Posterior vena cava (tissue), 2 donors: Measurements from ENCODE around the gene RBFOX1. TPM values are rescaled to one million over a fixed set of nuclear protein-coding genes. Genes with fewer than 3 reads are reported as not detected.

Experiments used
- DNase-seq: peaks from one replicate; pipeline ENCODE4 v3.0.0-alpha.2; 2020; ENCODE audit warnings: low spot score
- intact Hi-C, 2 donors: fragments of 100-400 bp; cut with DNase I; formaldehyde crosslinking; loops; one replicate each; pipeline versions ENCODE4 v1.14.1 to v1.14.2; 2022 to 2023
- total RNA-seq, 2 donors: library from RNA; stranded (reverse); fragmentation: NEBNext Ultra II Directional; extraction: Animal tissue kit (Norgen Biotek cat#: 25700); gene quantifications; one replicate each; pipeline ENCODE4 v1.2.1, GENCODE V29; 2021
- donor health status: DM: yes; HTN: yes; CAD: no.
- donor health status: DM: yes; HTN: yes; CAD: no.

RBFOX1 gene
- total RNA-seq, 2 donors from 2014 or later: not detected

DNA sequence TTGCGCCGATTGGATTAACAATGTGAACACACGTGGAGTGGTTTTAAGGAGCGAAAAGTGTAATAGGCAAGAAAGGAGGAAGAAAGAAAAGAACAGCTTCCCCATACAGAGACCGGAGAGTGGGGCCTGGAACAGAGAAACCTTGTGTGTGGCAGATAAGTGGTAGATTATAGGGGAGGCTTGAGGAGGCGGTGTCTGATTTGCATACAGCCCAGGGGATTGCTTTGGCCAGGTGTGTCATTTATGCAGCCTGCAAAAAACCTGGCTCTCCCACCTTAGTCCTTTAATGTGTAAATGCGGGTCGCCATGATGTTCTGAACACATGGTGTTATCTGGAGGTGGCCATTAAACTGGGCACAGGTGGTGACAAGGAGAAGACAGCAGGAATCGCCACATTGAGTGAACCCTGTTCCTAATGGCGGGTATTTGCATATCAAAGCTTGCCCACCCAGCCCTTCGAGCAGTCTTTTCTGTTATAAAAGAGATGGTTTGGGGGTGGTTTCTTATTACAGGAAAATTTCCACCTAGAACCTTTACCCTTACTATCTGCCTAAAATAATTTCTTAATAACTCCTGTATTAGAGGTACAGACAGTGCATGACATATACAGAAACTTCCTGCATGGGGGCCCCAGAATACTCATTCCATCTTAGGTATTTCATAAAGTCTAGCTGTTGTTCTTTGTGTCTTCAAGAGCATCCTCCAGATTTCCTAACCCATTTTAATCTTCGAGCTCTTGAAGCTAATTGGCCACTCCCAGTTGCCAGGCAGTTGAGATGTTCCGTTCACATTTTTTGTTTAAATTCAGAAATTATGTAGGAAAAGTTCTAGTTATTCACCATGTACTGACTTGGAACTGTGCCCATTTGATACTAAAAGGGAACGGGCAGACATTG, 292.5 kb downstream of the RBFOX1 start:
- intact Hi-C loops: no loop called here
- no peak for DNase-seq

DNA sequence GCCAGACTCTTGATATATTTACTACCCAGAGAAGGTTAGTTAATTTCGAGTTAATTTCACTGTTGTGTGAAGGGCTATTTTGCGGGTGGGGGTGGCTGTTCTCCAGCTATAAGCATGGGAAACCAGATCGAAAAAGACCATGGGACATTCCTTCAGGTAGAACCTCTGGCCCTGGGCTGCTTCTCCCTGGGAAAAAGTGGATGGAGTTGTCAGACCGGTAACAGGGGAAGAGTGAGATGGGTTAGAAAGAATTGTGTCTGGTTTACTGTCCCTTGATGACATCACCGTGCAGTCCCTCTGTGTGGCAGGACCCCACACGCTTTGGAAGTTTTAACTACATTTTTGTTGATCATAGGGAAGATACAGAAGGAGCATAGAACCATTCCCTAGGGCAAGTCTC, 296.3 kb downstream of the RBFOX1 start:
- intact Hi-C loops: no loop called here
- no peak for DNase-seq

DNA sequence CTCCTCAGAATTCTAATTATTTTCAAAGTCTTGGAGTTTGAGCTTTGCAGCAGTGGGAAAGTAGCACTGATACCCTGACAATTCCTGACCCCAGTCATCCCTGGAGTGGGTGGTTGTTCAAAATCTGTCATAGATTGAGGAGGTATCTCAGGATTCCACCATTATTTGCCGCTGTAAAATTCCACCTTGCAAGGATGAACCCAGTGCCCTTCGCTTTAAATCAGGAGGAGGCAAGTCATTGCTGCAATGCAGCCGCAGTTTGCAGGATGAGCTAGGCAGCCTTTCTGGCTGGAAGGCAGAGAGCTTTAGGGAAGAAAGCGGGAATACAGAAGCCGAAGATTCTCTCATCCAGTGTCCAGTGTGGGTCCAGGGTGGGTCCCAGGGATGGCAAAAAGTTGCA, 296.9 kb downstream of the RBFOX1 start:
- DNase-seq: no peak
- intact Hi-C loops: no loop called here

DNA sequence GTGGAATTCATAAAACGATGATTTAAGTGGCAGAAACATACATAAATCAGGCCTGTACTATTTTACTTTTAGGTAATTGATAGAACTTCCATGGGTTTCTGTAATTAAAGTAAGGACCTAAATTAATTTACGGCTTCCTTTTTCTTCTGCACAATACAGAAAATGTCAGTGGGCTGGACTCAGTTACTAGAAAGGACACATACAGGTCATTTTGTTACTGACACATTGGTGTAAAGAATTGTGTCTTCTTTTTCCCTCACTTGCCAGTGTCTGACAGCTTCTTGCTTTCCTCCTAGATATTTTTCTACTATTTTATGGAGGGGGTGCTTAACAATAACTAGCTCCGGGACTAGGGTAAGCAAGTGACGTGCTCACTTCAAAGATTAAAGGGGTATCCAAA, 304.8 kb downstream of the RBFOX1 start:
- DNase-seq: no peak
- intact Hi-C loops: no loop called here

DNA sequence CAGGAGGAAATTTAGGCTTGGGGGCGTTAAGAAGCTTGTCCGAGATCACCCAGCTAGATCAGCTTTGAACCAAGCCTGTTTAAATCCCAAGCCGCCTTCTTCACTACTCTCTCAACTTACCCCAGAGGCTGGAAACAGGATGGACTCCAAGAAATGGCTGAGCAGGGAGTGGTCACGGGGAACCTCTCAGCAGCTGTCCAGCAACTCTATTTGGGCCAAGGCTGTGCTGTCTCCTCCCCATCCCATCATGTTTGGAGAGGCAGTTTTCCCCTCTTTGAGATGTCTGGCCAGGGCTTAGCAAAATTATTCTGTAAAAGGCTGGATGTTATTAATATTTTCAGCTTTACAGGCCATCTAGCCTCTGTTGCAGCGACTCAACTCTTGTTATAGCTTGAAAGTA, 305.7 kb downstream of the RBFOX1 start:
- intact Hi-C loops: no loop called here
- DNase-seq: no peak

DNA sequence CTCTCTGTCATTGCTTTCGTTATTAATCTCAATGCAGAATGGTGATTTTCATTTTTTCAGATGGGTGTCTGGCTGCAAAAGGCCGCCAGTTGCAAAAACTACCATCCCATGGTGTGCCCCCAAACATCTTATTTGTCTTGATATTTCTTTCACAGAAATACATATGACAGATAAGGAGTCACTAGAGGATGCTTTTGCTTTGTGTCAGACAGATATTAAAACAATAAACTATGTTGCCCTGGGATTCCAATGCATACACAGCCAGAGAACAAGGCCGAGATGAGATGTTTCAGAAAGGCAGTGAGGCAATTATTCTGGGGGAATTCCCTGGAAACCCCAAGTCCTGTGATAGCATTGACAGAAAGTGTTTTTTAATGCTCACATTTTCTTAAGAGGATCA, 307.7 kb downstream of the RBFOX1 start:
- intact Hi-C loops: no loop called here

DNA sequence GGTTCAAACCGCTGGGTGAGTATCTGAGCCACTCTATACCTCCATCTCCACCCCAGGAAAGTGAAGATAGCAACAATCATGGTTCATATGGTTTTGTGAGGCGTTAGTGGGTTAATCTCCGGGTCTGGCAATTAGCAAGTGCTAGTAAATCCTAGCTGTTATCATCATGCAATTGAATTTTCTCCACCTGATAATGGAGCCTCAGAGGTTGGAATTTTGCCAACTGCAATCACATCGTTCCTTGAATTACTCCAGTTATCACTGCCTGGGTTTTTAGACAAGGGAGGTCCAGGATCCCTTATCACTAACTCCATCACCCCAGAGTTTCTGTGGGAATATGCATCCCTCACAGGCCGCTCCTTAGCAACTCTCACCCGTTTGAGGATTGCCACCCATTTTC, 311.5 kb downstream of the RBFOX1 start:
- no peak for DNase-seq
- intact Hi-C loops: no loop called here

More for the DNA sequence above, 307.7 kb downstream of the RBFOX1 start:
- DNase-seq: no peak

DNA sequence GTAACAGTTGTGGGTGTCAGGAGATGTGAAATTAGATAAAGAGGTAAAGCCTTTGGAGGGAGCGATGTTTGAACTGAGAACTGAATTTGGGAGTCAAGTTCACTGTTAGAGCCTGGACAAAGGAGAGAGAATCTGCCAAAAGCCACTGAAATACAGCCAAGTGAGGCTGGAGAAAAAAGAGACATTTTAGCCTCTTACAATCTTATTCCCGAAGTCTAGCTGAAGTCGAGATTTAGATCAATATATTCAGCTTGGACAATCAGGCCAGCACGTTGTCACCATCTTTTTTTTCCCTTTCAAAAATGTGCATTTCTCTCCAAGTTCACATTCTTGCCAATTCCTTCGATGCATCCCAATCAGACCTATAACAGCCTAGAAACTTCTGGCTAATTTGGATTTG, 312.2 kb downstream of the RBFOX1 start:
- intact Hi-C loops: no loop called here
- no peak for DNase-seq

DNA sequence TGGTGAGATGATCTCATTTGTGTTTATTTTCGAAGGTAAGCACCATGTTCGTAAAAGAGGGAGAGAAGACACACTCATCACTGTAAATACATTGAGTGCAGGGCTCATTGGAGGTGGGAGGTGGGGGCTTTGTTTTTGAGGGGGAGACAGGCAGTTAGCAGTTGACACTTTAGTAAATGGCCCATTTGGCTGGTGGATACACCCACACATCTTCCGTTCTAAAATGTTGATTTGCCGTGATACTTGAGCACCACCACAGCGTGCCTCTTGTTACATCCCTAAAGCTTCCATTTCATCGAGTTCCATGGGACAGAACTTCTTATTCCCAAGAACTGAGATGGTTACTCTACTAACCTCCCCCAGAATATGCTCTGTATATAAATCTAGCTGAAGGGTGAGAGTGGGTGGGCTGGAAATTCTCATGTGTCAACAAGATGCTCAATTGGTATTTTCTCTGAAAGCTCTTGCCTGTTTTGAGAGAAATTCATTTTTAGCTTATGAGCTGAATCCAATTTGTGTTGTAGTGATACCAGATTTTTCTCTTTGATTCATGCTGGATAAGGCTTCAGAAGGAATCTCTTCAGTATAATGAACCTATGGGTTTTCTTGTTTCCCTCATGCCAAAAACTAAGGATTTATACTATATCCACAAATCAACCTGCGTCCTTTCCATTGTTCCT, 314.3 kb downstream of the RBFOX1 start:
- no peak for DNase-seq
- intact Hi-C loops: no loop called here

DNA sequence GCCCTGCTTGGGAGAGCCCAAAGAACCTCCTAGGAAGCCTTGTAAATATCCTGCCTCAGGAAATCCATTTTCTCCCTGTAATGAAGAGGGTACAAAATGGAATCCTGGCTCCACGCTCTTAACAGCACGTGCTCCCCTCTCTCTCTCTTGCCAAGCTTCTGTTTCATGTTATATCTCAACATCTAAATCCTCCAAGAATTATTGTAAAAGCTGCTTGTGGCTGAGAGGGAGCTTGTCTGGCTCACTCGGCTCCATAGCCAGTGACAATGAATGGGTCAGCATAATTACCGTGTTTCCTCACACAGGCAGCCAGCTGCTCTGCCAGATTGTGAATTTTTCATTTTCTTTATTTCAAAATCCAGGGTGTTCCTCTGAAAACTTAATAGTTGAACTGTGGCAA, 317.8 kb downstream of the RBFOX1 start:
- no peak for DNase-seq

DNA sequence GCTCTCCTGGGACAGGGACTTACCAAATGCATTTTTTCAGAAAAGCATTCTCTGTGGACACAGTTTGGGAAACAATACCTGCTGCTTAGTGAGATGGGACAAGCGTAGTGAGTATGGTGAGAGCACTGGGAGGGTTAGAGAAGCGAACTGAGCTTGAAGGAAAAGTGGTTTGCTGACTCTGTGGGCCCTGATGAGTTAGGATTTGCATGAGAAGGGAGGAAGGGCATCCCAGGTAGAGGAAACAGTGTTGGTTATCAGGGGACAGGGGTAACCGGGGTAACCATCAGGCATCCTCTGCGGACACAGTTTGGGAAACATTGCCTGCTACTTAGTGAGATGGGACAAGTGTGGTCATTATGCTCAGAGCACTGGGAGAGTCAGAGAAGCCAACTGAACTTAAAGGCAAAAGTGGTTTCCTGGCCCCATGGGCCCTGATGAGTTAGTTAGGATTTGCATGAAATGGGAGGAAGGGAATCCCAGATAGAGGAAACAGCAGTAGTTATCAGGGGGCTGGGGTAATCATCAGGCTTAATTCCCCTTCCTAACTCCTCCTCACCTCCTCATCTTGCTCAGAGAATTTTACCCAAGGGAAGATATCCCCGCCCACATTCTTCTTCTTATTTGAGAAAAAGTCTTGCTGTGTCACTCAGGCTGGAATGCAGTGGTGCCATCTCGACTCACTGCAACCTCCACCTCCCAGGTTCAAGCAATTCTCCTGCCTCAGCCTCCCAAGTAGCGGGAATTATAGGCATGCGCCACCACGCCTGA, 319.3 kb downstream of the RBFOX1 start:
- intact Hi-C loops: no loop called here

More for the DNA sequence above, 317.8 kb downstream of the RBFOX1 start:
- intact Hi-C loops: no loop called here

DNA sequence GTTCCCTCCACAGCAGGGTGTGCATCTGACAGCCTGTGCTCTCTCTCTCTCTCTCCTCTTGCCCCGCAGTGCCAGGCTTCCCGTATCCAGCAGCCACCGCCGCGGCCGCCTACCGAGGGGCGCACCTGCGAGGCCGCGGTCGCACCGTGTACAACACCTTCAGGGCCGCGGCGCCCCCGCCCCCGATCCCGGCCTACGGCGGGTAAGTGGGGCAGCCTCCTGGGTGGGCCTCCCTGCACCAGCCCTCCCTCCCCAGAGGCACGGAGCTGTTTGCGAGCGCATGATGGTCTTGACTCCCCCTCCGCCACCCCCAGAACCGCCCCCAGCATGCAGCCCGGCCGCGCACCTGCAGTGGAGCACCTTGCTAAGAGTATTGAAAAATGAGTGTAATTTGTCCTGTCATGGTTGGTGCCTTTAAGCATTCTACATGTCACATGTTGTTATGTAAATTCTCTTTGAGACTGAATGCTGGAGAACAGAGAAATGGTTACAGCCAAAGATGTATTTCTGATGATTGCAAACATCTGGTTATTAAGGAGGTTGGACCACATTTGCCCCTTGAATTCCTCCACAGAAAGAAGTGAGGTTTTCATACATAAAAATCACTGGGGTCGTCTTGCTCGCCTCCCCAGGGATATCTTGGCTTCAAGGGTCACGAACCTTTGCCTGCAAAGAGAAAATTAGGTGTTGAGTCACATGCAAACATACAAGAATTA, 321.3 kb downstream of the RBFOX1 start:
- DNase-seq: no peak
- intact Hi-C loops: no loop called here

More for the DNA sequence above, 319.3 kb downstream of the RBFOX1 start:
- no peak for DNase-seq

DNA sequence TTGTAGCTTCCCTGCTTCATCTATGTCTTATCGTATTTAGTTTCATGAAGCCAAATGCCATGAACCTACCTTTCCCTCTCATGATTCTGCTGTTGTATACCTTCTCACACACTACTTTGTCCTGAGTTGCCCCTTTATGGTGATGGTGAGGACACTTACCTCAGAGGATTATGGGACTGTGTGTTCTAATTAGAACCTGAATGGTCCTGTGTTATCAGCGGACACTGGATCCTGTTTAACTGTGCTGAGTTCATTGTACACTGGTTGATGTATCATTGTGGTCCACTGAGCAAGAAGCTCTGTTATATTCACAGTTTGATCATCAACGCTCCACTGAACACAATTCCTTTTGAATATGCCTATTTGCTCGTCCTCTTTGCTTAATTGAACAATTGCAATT, 343.0 kb downstream of the RBFOX1 start:
- intact Hi-C loops: no loop called here

DNA sequence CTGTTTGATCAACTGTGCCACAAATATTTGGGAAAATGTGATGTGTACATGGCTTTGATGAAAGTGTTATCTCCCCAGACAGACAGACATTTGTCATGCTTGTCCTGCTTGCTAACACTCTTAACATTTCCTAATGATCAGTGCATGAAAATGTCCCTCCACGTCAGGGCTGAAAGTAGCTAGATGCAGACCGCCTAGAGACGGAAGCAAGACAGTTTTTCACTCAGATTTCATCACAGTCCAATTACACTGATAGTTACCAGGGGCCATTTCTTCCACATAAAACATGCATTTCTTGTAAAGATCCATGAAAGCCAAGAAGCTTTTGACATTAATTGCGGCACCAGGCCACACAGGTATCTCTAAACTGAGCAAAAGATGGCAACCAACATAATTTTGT, 347.7 kb downstream of the RBFOX1 start:
- no peak for DNase-seq
- intact Hi-C loops: no loop called here

More for the DNA sequence above, 343.0 kb downstream of the RBFOX1 start:
- no peak for DNase-seq

DNA sequence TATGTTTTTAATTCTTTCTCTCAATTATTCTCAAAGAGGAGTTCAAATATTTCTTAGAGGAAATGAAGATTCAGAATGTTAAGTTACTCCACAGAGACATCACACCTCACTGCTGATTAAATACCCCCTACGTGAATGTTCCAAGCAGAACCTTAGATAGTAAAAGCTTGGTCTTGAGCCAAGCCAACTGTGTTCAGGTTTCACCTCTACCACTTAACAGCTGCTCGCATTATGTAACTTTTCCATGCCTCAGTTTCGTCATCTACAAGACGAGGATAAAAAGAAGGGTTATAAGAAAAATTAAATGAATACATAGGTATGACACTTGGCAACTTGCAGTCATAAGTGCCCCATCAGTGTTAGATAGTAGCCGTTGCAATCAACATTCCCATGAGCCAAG, 356.2 kb downstream of the RBFOX1 start:
- DNase-seq: no peak
- intact Hi-C loops: loop anchor here in 1 of 2 donors (5.0 kb wide), 1 partner anchor 733 kb away; no protein-coding TSS in a partner anchor

DNA sequence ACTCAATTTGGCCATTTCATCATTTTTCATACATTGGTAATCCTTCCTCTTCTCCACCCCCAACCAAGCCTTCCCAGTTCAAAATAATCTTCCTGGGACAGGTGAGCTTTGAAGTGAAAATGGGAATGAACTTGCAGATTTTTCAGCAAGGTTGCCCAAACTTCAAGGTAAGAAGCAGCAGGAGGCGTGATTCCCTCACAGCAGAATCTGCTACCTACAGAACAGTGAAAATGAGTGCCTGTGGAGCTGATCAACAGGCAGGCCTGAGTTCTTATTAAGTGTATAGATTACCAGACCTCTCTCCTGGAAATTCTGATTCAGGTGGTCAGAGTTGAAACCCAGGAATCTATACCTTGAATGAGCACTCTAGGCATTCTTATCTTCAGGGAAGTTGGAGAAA, 356.6 kb downstream of the RBFOX1 start:
- no peak for DNase-seq
- intact Hi-C loops: loop anchor here in 1 of 2 donors (5.0 kb wide), 1 partner anchor 733 kb away; no protein-coding TSS in a partner anchor

DNA sequence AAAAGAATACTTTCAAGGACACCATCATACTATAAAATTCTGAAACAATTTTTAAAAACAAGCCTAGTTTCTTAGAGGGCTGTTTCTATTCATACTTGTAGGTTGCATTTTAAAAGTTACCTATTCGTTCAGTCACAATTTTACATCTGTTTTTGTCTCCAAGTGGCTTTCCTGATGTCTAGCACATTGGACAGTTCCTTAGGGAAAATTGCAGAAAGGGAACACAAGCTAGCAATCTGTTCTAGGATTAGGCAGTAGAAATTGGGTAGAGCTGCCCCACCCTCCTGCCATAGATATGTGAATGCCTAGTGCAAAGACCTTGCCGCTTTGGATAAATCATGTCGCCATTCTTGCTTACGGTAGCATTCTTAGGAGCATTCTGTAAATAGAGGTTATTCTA, 358.9 kb downstream of the RBFOX1 start:
- intact Hi-C loops: no loop called here

DNA sequence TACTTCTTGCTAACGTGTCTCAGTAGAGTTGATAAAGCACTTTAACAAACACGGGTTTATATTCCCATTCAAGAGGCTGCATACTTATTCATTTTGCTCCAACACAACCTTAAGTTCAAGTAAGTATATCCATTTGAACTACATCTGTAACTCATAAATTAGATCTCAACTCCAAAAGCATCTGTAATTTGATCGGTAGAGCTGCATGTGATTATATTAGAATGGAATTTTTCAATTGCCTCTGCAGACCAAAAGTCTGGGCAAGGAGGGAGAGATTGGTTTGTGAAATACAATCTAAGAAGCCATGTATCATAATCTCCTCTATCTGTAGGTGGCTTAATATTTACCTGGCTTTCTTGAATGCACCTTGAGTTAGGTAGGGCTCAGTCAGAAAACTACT, 371.0 kb downstream of the RBFOX1 start:
- intact Hi-C loops: no loop called here
- no peak for DNase-seq

More for the DNA sequence above, 358.9 kb downstream of the RBFOX1 start:
- DNase-seq: no peak

DNA sequence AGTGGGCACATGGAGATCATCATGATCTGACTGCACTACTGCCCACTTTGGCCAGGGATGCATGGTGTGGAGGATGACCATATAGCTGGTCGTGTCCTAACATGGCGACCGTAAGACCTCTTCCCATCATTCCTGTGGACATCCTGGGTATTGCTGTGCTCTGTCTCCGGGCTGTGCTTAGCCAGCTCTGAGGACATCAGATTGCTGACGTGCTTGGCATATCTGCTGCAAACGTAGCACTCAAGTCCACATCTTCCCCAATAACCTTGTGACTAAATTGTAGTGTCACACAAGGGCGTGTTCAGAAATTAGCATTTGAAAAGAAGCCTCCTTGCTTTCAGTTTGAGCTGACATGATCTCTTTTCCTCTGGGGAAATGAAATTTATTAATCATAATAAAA, 373.2 kb downstream of the RBFOX1 start:
- intact Hi-C loops: no loop called here
- no peak for DNase-seq
